ENCODE data around the gene IZUMO4. TPM values are rescaled to one million over a fixed set of nuclear protein-coding genes. Genes with fewer than 3 reads are reported as not detected.

IZUMO4 gene
- total RNA-seq, 1 donor from 2014 or later = 5.8 TPM

DNA sequence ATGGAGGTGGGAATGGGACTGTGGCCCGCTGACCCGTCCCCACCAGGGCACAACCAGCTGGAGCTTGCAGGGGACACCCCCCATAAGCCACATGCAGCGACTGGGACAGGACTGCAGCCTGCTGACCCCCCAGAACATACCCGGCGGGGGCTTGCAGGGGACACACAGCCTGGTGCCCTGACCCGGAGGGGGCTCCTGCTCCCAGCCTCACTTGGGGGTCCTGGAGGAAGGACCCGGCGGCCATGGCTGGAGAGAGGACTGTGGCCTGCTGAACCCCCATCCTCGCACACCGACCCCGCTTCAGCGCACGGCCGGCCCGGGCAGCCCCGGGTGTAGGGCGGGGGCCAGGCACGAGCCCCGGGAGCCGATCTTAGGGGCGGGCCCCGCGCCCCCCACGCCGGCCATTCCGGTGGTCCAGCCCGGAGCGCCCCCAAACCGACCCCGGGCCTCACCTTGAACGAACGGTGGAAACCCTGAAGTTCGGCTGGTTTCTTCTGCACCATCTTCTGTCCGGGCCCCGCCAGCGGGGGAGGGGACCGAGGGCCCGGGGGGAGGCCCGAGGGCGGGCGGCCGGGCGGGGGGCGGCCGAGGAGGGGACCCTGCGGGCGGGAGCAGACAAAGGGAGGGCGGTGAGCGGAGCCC lies 46.2 kb upstream of the IZUMO4 start:
- H3K27me3 ChIP-seq (ENCODE audit: insufficient read depth, low read length) = no peaks in the 10 kb centered on the region
- peak overlapping the region; percentile 10 for H3K27ac ChIP-seq (ENCODE audit: low read depth, low read length)
- H3K79me2 ChIP-seq (ENCODE audit: insufficient read depth, low read length) = peaks cover 51% of the 10 kb centered on the region
- H3K9ac ChIP-seq (ENCODE audit: low read length) = peak overlapping the region; percentile 81
- TF ChIP-seq, protein P1, sequence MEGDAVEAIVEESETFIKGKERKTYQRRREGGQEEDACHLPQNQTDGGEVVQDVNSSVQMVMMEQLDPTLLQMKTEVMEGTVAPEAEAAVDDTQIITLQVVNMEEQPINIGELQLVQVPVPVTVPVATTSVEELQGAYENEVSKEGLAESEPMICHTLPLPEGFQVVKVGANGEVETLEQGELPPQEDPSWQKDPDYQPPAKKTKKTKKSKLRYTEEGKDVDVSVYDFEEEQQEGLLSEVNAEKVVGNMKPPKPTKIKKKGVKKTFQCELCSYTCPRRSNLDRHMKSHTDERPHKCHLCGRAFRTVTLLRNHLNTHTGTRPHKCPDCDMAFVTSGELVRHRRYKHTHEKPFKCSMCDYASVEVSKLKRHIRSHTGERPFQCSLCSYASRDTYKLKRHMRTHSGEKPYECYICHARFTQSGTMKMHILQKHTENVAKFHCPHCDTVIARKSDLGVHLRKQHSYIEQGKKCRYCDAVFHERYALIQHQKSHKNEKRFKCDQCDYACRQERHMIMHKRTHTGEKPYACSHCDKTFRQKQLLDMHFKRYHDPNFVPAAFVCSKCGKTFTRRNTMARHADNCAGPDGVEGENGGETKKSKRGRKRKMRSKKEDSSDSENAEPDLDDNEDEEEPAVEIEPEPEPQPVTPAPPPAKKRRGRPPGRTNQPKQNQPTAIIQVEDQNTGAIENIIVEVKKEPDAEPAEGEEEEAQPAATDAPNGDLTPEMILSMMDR (IDR thresholded peaks at IDR 0.05; ENCODE audit: insufficient read depth, low read depth, low read length) = no peak
- no peak for TF ChIP-seq EZH2 (IDR thresholded peaks at IDR 0.05; ENCODE audit: insufficient read depth, low read length)
- Mint-ChIP-seq H3K9me3 (ENCODE audit: unreplicated experiment) (no peaks in the 10 kb centered on the region), H3K36me3 (ENCODE audit: low read depth, unreplicated experiment) (no peaks in the 10 kb centered on the region), H3K27ac (ENCODE audit: unreplicated experiment) (no peak overlapping the region), H3K27me3 (ENCODE audit: low read depth, unreplicated experiment) (no peaks in the 10 kb centered on the region), H3K4me3 (ENCODE audit: unreplicated experiment) (peak overlapping the region; percentile 90), H3K4me1 (ENCODE audit: low read depth, unreplicated experiment) (peaks cover 6% of the 10 kb centered on the region)
- DNase-seq (ENCODE audit: low read depth) = no peak
- no peak for FAIRE-seq
- H3K9me3 ChIP-seq (ENCODE audit: insufficient read depth, low read depth, low read length) = no peaks in the 10 kb centered on the region
- H3K4me1 ChIP-seq (ENCODE audit: insufficient read depth, low read length) = peaks cover 26% of the 10 kb centered on the region
- H3K36me3 ChIP-seq (ENCODE audit: insufficient read depth, low read length) = no peaks in the 10 kb centered on the region
- peak overlapping the region; percentile 98 for H3K4me2 ChIP-seq (ENCODE audit: low read length)
- no peak overlapping the region for H2AFZ ChIP-seq (ENCODE audit: low read depth, low read length)
- H3K4me3 ChIP-seq (ENCODE audit: insufficient read depth, low read depth, low read length) = peak overlapping the region; percentile 78
- H4K20me1 ChIP-seq (ENCODE audit: insufficient read depth, low read length) = peaks cover 44% of the 10 kb centered on the region

DNA sequence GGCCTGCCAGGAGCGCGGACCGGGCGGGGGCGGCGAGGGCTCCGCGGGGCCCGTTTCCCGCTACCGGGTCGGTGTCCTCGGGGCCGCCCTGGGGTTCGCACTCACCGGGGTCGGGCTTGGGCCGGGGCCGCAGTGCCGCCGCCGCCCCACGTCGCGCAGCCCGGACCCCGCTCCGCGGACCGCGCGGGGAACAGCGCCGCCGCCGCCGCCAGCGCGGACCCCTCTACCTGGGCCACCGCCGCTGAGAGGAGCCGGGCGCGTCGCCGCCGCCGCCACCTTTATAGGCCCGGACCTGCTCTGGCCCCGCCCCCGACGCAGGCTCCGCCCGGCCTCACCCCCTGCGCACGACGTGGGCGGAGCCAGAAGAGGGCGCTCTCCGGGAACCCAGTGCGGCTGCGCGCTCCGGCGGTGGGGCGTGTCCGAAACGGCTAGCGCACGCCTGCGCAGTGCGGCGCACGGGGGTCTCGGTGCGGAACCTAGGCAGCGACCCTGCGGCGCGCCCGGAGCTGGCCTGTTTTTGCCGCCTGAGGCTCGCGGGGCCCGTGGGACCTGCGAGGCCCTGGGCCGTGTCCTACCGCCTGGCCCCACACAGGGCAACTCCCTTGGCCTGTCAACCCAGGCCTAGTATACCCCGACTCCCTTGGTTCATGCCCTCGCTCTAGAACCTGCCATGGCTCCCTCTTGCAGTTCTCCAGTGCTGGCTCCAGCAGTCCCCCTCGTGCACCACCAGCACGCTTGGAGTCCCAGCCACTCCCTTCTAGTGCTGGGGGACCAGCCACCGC lies 45.5 kb upstream of the IZUMO4 start, which contains the start of gene MKNK2:
TSS of gene MKNK2 (minus strand) at position 254 of the 782 bp plus-strand sequence. CDS start 393 bp downstream, outside the sequence.
- peak within 1 kb of the TSS; percentile 78 for H3K4me3 ChIP-seq (ENCODE audit: insufficient read depth, low read depth, low read length)
- H3K9me3 Mint-ChIP-seq (ENCODE audit: unreplicated experiment) = no peaks in the 10 kb centered on the region
- TF ChIP-seq EZH2 (IDR thresholded peaks at IDR 0.05; ENCODE audit: insufficient read depth, low read length) = no peak
- TF ChIP-seq, protein P1 (IDR thresholded peaks at IDR 0.05; ENCODE audit: insufficient read depth, low read depth, low read length) = no peak
- peaks cover 45% of the 10 kb centered on the region for H3K79me2 ChIP-seq (ENCODE audit: insufficient read depth, low read length)
- peak within 1 kb of the TSS; percentile 81 for H3K9ac ChIP-seq (ENCODE audit: low read length)
- peak within 1 kb of the TSS; percentile 90 for H3K4me3 Mint-ChIP-seq (ENCODE audit: unreplicated experiment)
- no peaks in the 10 kb centered on the region for H3K36me3 Mint-ChIP-seq (ENCODE audit: low read depth, unreplicated experiment)
- H2AFZ ChIP-seq (ENCODE audit: low read depth, low read length) = peak within 1 kb of the TSS; percentile 88
- H4K20me1 ChIP-seq (ENCODE audit: insufficient read depth, low read length) = peaks cover 41% of the 10 kb centered on the region
- no peaks in the 10 kb centered on the region for H3K27me3 ChIP-seq (ENCODE audit: insufficient read depth, low read length)
- peak within 1 kb of the TSS; percentile 98 for H3K4me2 ChIP-seq (ENCODE audit: low read length)
- H3K4me1 ChIP-seq (ENCODE audit: insufficient read depth, low read length) = peaks cover 30% of the 10 kb centered on the region
- FAIRE-seq (no peak), DNase-seq (ENCODE audit: low read depth) (peak; percentile 35)
- peaks cover 6% of the 10 kb centered on the region for H3K4me1 Mint-ChIP-seq (ENCODE audit: low read depth, unreplicated experiment)
- H3K27me3 Mint-ChIP-seq (ENCODE audit: low read depth, unreplicated experiment) = no peaks in the 10 kb centered on the region
- no peak within 1 kb of the TSS for H3K27ac Mint-ChIP-seq (ENCODE audit: unreplicated experiment)
- no peaks in the 10 kb centered on the region for H3K36me3 ChIP-seq (ENCODE audit: insufficient read depth, low read length)
- H3K27ac ChIP-seq (ENCODE audit: low read depth, low read length) = peak within 1 kb of the TSS; percentile 53
- H3K9me3 ChIP-seq (ENCODE audit: insufficient read depth, low read depth, low read length) = no peaks in the 10 kb centered on the region

All from astrocyte (in vitro differentiated cells and primary cell).